GM23338 (cell line): ENCODE results near the gene SLC66A3.

Source experiments
- CREB1 ChIP-seq: fragments of 250-450 bp; sonication (Bioruptor Pico); IDR thresholded peaks from 2 replicates; pipeline ENCODE4 v1.5.0; 2020; ENCODE audit warnings: low read depth, mild to moderate bottlenecking, moderate library complexity
- CTCF ChIP-seq, 2 experiments: fragments of 200-600 bp in 1 of 2; sonication (generic) in 1 of 2; conservative IDR thresholded peaks; 2 replicates each; pipeline versions ENCODE4 v1.5.1 to v1.6.1; 2016 to 2017; ENCODE audit warnings: antibody characterized with exemption in 2 of 2, low read depth in 2 of 2, mild to moderate bottlenecking in 2 of 2, moderate library complexity in 1 of 2
- EZH2 ChIP-seq: fragments of 200-600 bp; sonication (generic); IDR thresholded peaks from one replicate; pipeline ENCODE4 v1.8.0; 2017; ENCODE audit warnings: antibody characterized with exemption, mild to moderate bottlenecking, low read depth; ENCODE audit not compliant: unreplicated experiment
- EZH2phosphoT487 ChIP-seq: fragments of 200-600 bp; sonication (generic); IDR thresholded peaks from one replicate; pipeline ENCODE4 v1.8.1; 2018; ENCODE audit warnings: antibody characterized with exemption; ENCODE audit not compliant: unreplicated experiment
- JUNB ChIP-seq: IDR thresholded peaks from one replicate; pipeline ENCODE4 v1.6.1; 2016; ENCODE audit warnings: antibody characterized with exemption; ENCODE audit not compliant: unreplicated experiment
- NANOG ChIP-seq: IDR thresholded peaks from 2 replicates; pipeline ENCODE4 v1.6.1; 2016; ENCODE audit warnings: antibody characterized with exemption, borderline replicate concordance
- POLR2AphosphoS5 ChIP-seq: IDR thresholded peaks from 2 replicates; pipeline ENCODE4 v1.6.1; 2016; ENCODE audit warnings: antibody characterized with exemption, low read depth
- REST ChIP-seq: IDR thresholded peaks from one replicate; pipeline ENCODE4 v1.6.1; 2018; ENCODE audit warnings: antibody characterized with exemption; ENCODE audit not compliant: unreplicated experiment
- ZNF331 ChIP-seq: fragments of 250-450 bp; sonication (Bioruptor Pico); IDR thresholded peaks from 2 replicates; pipeline ENCODE4 v1.5.0; 2020; ENCODE audit warnings: low read depth, mild to moderate bottlenecking, moderate library complexity
- ZNF462 ChIP-seq: fragments of 250-450 bp; sonication (Bioruptor Pico); IDR thresholded peaks from 2 replicates; pipeline ENCODE4 v1.5.0; 2020; ENCODE audit warnings: mild to moderate bottlenecking, moderate library complexity
- TF ChIP-seq, protein P1 (sequence below): IDR thresholded peaks from 2 replicates; pipeline ENCODE4 v1.6.1; 2016; ENCODE audit warnings: antibody characterized with exemption

DNA sequence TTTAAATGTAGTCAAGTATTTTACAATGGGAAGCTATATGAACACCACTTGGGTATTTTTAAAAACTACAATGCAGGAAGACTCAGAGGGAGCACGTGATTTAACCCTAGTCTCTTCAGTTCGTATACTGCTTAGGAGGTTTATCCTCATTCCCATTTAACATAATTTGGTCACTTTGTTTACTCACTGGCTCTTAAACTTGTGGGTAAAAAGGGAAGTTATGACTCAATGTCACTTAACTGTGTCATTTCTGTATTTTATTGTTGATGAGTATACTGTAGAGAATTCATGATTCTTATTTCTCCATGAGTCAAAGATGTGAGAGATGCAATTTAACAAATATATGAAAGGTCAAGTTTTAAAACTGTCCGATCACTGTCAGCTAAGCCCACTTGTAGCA, 48.2 kb downstream of the SLC66A3 start:
- TF ChIP-seq CTCF (conservative IDR thresholded peaks at IDR 0.05; ENCODE audit: low read depth in 2 of 2) = no peak
- TF ChIP-seq REST = no peak
- TF ChIP-seq CREB1 (CRISPR knock-in tag) = no peak
- TF ChIP-seq EZH2 = no peak
- TF ChIP-seq, protein P1, sequence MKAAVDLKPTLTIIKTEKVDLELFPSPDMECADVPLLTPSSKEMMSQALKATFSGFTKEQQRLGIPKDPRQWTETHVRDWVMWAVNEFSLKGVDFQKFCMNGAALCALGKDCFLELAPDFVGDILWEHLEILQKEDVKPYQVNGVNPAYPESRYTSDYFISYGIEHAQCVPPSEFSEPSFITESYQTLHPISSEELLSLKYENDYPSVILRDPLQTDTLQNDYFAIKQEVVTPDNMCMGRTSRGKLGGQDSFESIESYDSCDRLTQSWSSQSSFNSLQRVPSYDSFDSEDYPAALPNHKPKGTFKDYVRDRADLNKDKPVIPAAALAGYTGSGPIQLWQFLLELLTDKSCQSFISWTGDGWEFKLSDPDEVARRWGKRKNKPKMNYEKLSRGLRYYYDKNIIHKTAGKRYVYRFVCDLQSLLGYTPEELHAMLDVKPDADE = no peak
- no peak for TF ChIP-seq EZH2phosphoT487
- no peak for TF ChIP-seq POLR2AphosphoS5
- no peak for TF ChIP-seq JUNB
- no peak for TF ChIP-seq ZNF331 (CRISPR knock-in tag)
- TF ChIP-seq ZNF462 (CRISPR knock-in tag) = no peak
- no peak for TF ChIP-seq NANOG
